GM18520 (cell line): ENCODE measurements around the gene VSTM4.

ENCODE experiments used
- ATAC-seq: cut with Tn5 transposase; IDR thresholded peaks from one replicate; pipeline ENCODE4 v1.9.1; 2021; ENCODE audit not compliant: unreplicated experiment

Gene VSTM4

DNA sequence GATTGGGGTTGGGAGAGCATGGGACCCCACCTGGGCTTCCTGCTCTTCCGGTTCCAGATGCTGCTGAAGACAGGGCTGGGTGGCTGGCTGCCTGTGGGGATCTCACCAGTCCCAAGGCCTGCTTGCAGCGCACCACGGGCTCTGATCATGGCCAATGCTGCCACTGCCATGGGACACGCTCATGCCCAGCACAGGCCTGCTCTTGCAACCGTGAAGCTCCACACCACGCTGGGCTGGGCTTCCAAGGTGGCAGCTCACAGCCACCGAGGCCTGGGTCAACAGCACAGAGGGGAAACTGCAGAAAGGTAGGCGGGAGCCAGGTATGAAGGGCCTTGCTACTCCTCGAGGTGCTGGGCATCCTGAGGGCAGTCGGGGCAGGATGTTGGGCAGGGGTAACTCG, 103.6 kb downstream of the VSTM4 start:
- no peak for ATAC-seq

GRCh38 chr10:49010865-49011264, 104.5 kb downstream of the VSTM4 start:
- ATAC-seq = no peak

DNA sequence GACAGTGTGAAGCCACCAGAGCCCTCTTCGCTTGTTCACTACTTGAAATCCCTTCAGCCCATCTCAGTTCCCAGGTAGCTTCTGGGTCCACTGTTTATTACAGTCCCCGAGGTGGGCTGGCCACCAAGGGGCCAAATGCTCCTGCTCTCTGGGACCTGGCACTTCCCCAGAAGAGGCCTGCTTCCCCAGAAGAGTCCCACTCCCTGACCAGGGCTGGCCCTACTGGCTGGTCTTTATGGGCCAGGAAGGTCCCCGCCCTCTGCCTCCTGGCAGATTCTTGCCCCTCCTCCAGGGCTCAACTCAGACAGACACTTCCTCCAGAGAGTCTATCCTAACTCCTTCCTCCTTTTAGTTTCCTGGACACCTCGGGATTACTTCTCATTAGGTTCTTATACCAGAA, 105.0 kb downstream of the VSTM4 start:
- ATAC-seq = no peak

GRCh38 chr10:49009199-49009979, 105.9 kb downstream of the VSTM4 start:
- no peak for ATAC-seq

DNA sequence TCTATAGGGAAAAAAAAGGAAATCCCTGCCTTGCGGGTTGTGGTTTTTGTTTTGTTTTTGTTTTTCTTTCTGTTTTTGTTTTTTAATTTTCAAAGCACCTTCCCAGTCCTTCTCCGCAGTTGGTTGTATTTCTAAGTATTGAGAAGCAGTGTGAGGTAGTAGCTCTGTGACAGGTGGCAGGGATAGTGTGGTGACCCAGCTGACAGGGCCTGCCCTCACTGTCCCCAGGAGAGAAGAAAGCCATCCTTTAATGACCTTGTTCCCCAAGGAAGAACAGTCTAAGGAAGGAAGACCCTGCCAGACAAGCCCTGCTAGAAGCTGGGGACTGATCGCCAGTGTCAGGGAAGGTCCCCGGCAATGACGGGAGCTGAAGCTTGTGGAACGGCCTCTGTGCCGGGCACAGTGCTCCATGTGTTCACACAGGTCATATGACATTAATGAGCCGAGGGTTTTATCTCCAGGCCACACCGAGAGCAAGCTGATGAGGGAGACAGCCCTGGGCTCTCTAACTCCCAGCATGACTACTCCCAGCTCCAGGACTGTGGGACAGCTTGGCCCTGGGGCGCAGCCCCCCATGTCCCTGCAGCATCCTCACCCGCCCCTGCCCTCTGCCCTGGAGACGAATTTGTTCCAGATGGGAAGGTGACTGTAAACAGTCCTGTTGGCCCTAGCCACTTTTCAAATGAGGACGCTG, 106.7 kb downstream of the VSTM4 start:
- ATAC-seq = no peak

GRCh38 chr10:49008091-49008490, 107.2 kb downstream of the VSTM4 start:
- ATAC-seq = no peak

DNA sequence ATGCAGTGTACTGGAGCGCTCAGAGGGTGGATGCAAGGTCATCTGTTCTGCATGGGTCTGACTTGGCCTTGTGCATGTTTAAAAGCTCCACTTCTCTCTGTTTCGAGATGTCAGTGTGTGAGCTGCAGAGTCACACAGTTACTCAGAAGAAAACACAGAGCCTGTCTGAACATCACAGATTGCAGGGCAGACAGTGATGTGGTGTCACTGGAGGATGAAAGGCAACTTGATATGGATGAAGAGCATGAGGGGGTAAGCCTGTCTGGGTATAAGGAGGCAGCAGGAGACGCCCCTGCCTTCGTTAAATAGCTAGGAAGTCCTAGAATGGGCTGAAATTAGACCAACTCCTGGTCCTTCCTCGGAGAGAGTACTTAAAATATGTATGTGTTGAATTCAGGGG, 108.2 kb downstream of the VSTM4 start:
- no peak for ATAC-seq

- ATAC-seq = no peak
Measured at GRCh38 chr10:49005270-49005669, 110.1 kb downstream of the VSTM4 start.

DNA sequence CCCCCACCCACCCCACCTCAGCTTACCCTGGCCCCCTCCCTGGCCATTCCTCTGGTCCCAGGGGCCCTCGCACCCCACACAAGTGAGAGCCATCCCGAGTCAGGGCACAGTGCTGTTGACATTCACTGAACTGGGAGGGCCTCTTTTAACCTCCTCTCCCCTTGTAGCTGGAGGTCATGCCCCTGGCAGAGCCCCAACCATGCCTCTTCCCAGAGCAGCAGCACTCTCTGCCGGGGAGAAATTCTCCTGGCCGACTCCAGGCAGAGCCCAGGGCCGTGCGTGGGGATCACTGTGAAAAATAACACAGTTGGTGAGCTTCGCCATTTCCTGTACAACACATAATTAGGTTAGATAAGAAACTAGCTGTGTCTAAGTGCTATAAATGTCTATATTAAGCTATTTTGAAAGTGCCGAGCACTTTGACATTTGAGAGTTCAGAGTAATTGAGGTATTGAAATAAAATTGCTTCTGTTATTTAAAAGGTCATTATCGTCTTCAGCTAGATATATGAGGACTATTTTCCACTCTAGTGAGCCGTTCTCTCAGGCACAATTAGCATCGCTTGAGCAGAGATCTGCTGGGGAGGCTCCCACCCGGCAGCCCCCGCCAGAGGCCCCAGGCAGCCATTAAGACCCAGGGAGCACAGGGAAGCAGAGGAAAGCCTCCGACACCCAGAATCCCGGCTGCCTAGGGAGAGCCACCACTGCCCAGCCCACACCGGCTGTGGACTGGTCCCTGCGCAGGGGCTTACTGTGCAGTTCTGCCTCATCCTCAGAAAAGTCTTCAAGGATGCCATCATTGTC, 113.3 kb downstream of the VSTM4 start:
- ATAC-seq = no peak

- no peak for ATAC-seq
Measured at GRCh38 chr10:49001402-49001801, 113.9 kb downstream of the VSTM4 start.

- no peak for ATAC-seq
Measured at GRCh38 chr10:49000437-49001398, 114.6 kb downstream of the VSTM4 start.

- ATAC-seq = no peak
Measured at GRCh38 chr10:48999346-48999745, 116.0 kb downstream of the VSTM4 start.

GRCh38 chr10:48996329-48996728, 119.0 kb downstream of the VSTM4 start:
- ATAC-seq = no peak

DNA sequence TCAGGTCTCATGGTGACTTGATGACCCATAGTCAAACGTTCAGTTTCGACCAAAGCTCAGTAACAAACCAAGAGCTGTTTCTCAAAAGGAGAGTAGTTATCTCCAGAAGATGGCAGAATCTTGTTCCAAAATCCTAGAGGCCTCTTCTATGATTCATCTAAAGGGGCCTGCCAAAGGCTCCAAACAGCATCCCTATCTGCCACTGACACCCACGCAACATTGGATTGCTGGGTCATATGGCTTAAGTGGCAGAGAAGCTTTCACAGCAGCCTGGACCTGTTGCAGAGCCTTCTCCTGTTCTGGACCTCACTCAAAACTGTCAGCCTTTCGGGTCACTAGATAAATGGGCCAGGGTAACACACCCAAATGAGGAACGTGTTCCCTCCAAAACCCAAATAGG, 121.7 kb downstream of the VSTM4 start:
- ATAC-seq = no peak

DNA sequence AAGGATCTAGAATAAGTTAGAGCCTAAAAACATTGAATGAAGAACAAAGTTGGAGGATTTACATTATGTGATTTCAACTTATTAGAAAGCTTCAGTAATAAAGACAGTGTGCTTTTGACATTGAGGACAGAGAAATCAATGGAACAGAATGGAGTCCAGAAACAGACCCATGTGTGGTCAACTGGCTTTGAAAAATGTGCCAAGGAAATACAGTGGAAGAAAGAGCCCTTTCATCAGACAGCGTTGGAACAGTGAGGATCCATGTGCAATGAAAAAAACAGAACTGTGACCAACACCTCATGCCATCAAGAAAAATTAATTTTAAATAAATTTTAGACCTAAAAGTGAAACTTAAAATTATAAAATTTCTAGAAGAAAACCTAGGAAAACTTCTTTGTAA, 125.1 kb downstream of the VSTM4 start:
- no peak for ATAC-seq

GRCh38 chr10:48985621-48986158, 129.6 kb downstream of the VSTM4 start:
- no peak for ATAC-seq

- ATAC-seq = no peak
Measured at GRCh38 chr10:48983648-48984351, 131.5 kb downstream of the VSTM4 start.

- ATAC-seq = no peak
Measured at GRCh38 chr10:48982584-48982983, 132.7 kb downstream of the VSTM4 start.

- no peak for ATAC-seq
Measured at GRCh38 chr10:48981310-48981907, 133.9 kb downstream of the VSTM4 start.
